ENCODE measurements around the gene TMEM250.

The TMEM250 gene

DNA sequence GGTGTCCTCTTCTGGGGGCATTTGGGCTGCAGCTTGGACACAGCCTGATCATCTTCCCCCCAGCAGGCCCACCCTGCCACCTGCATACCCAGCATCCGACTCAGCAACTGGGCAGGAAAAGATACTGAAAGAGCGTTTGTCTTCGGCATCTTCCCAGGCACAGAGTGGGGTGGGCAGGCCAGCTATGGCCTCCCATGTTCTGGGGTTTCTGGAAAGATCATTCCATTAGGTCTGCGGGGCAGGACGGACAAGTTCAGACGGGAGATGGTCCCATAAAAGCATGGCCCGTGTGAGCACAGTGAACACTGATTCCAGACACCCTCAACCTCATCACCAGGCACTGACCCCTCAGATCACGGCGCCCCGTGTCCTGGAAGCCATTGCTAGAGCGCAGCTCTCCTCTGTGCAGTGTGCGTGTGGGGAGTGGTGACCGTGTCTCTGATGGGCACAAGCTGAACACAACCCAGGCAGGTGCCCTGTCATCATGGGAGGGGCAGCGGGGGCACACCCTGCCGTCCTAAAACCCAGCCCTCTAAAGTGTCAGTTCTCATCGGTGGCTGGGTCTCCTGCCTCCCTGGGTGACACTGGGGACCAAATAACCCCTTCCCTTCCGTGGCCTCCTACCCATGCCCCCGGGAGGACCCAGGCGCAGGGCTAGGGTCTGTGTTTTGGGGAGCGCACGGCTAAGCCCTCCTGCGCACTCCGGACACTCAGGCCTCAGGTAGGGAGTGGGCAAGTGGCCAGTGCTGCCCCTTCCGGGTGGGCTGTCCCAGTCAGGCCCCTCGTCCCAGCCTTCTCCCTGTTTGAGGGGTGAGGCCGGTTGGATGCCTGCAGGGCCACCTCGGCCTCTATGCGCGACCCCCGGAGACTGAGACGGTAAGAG, 13.2 kb upstream of the TMEM250 start:
- DNase-seq = no peak

- no peak for DNase-seq
Observed at GRCh38 chr9:136129176-136129575, 10.5 kb upstream of the TMEM250 start.

GRCh38 chr9:136128436-136128835, 9.8 kb upstream of the TMEM250 start:
- DNase-seq = no peak

DNA sequence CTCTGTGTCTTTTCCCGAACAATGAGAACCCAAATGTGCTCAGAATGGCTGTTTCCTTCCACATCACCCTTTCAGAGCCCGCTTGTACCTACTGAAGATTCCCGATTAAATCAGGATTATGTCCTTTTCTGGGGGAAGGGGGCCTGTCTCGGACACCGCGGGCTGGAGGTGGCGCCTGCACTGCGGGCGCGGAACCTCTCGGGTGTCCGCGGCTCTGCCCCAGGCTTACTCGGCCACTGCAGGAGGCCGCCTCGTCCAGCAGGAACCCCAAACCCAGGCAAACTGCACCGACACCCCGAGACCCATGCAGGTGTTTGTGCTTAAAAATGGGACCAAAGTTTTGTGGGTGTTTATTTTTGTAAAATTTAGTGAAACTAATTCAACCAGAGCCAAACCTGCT, 8.6 kb upstream of the TMEM250 start:
- DNase-seq = no peak

DNA sequence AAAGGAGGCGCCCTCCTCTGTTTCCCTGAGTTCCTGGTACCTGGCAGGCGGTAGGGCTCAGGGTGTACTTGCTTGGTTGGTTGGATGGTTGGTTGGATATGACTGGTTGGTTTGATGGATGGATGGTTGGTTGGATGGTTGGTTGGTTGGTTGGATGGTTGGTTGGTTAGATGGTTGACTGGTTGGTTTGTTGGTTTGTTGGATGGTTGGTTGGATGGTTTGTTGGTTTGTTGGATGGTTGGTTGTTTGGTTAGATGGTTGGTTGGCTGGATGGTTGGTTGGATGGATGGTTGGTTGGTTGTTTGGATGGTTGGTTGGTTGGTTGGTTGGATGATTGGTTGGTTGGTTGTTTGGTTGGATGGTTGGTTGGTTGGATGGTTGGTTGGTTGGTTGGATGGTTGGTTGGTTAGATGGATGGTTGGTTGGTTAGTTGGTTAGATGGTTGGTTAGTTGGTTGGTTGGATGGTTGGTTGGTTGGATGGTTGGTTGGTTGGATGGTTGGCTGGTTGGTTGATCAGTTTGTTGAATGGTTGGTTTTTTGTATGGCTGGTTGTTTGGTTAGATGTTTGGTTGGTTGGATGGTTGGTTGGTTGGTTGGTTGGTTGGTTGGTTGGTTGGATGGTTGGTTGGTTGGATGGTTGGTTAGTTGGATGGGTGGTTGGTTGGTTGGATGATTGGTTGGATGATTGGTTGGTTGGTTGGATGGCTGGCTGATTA, 6.5 kb upstream of the TMEM250 start:
- no peak for DNase-seq

GRCh38 chr9:136122425-136123383, 4.0 kb upstream of the TMEM250 start:
- DNase-seq = peak; percentile 87

DNA sequence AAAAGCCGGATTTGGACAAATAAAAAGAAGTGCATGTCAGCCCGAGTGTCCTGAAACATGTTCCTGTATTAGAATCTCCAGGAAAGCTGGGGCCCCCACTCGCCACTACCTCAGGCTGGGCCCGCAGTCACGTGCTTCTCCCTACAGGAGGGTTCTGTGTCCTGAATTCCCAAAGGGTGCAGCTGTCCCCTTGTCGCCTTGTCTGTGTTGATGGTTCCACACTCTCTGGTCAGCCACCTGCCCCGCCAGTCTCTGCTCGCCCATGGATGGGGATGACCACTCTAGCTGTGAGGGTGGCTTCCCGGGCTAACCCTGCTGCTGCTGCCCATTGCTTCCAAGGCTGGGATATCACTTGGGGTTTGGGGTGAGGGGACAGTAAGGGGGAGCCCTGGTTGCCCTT, 3.1 kb upstream of the TMEM250 start:
- no peak for DNase-seq

DNA sequence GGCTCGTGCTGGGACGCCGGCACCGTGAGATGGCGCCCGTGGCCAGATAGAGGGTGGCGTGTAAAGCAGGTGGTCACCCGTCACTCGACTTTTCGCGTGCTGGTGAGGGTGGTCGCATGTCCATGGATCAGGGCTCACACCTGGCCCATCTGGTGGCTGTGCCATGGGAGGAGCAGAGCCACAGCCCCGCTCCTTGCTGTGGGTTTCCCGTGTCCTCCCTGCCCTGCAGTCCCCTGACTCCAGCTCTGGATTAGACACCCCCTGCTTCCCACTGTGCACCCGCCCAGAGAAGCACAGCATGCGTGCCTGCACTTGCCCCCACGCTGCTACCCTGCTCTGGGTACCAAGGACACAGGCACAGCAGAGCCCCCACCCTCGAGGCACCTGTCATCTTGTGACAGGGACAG, 1.8 kb upstream of the TMEM250 start:
- DNase-seq = no peak

DNA sequence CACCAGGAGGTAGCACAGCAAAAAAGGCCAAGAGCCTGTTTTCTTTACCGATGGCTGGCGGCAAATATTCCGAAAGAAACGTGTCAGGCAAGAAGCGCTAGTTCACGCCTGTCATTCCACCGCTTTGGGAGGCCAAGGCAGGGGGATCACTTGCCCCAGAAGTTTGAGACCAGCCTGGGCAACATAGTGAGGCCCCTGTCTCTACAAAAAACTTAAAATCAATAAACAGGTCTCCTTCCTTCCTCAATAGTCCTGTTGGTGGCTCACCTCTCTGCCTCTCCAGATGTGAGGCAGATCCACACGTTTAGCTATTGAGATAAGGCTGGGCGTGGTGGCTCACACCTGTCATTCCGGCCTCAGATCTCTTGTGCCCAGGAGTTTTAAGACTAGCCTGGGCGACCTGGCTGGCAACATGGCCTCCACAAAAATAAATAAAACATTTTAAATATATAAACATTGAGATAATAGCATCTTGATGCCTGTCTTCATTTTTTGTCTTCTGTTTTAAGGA, 1.3 kb upstream of the TMEM250 start:
- DNase-seq = peak; percentile 25

- peak; percentile 65 for DNase-seq
Observed at GRCh38 chr9:136119061-136119882, 597 bp upstream of the TMEM250 start.

DNA sequence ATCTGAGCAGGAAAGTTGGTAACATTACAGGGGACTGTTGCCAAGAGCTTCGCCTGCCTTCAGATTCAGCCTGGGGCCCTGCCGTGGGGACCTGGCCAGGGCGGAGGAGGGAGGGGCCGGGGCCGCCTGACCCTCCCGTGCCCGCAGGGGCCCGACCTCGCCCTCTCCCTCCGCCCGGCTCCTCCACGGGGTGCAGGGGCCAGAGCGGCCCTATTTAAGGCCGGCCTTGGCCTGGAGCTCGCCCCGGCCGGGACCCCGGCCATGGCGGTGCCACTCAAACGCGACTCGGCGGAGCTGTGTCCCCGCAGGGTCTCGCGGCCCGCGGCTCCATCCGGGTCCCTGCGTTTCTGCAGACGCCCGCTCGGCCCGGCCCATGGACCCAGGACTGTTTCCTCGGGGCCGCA, 757 bp downstream of the TMEM250 start:
- DNase-seq = no peak

GRCh38 chr9:136117291-136117915, 1.3 kb downstream of the TMEM250 start:
- peak; percentile 83 for DNase-seq

GRCh38 chr9:136116360-136117098, 2.1 kb downstream of the TMEM250 start:
- DNase-seq = no peak

GRCh38 chr9:136115641-136116359, 2.9 kb downstream of the TMEM250 start:
- no peak for DNase-seq

DNA sequence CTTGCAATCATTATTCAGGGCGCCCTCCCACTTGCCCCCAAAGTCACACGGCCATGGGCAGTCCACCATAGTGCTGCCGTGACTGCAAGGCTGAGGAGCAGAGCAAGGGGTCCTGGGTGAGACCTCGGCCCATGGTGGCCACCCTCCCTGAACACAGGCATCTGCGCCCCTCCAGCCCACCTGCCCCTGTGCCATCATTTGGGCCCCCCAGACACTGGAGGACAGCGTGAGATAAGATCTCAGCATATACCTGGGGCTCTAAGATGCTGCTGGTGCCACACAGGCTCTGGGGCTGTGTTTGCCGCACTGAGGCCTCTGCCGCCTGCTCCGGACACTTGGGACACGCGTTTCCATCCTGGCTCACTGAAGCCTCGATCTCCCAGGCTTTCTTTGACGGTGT, 3.5 kb downstream of the TMEM250 start:
- DNase-seq = no peak

DNA sequence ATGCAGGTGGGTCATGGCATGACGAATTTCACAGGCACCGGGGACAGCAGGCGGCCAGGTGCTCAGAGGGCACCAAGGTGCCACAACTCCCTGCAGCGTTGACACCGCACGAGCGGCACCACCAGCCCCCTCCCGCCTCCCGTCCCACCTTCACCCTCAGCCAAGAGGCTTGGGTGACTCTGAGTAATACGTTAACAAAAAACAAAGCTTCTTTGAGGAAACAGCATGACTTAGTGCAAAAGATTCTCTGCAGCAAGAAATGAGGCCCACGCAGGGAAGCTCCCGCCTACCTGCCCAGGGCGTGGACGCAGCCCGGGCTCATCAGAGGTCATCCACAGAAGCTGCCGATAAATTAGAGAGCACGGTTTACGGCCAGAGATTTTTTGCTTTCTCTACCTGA, 4.1 kb downstream of the TMEM250 start:
- DNase-seq = no peak

- no peak for DNase-seq
Observed at GRCh38 chr9:136112541-136112940, 6.1 kb downstream of the TMEM250 start.

- DNase-seq = peak; percentile 49
Observed at GRCh38 chr9:136111910-136112309, 6.8 kb downstream of the TMEM250 start.

GRCh38 chr9:136111190-136111589, 7.5 kb downstream of the TMEM250 start:
- DNase-seq = no peak

Measured in hematopoietic multipotent progenitor cell treated with erythropoietin and hydrocortisone succinate and interleukin-3 and kit ligand, for 4 days (in vitro differentiated cells).